Measurements from ENCODE around the gene SH3RF2.
"Not testable (repeated sequence)": the region's sequence is repeated elsewhere in the genome, so short reads cannot be mapped to it uniquely, and the experiment has no call there.

Gene SH3RF2

DNA sequence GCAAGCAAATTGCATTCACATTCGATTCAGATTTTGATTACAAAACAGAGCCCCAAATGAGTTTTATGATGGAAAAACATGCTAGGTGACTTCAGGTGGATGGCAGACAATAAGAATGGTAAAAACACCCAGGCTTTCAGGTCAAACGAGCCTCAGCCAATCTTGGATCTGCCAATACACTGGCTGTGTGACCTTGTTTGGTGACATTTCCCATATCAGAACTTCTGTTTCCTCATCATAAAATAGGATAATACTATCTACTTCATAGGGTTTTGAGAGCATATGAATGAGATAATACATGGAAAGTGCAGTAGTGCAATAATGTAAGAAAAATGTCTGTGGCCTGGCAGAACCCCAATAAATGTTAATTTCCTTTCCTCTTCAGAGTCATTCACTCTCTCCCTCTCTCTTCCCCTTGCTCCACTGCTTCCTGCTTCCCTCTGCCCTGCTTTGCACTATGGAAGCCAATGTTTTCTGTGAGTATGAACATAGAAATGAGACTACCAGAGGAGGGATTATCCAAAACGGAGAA is 54.7 kb downstream of the SH3RF2 start:
- H3K9ac ChIP-seq, result no peak overlapping the region
- no peak overlapping the region for H3K4me3 ChIP-seq (IDR thresholded peaks at IDR 0.05; ENCODE audit: insufficient read depth, low read depth, low read length)
- no peak overlapping the region for H3K4me2 ChIP-seq
- no peaks in the 10 kb centered on the region for H4K20me1 ChIP-seq (ENCODE audit: insufficient read depth)
- H3K36me3 ChIP-seq (ENCODE audit: insufficient read depth), result no peaks in the 10 kb centered on the region
- H3K79me2 ChIP-seq (ENCODE audit: insufficient read depth, low read depth), result no peaks in the 10 kb centered on the region
- no peak overlapping the region for H3K27ac ChIP-seq
- no peaks in the 10 kb centered on the region for H3K27me3 ChIP-seq (ENCODE audit: insufficient read depth, low read depth)
- H2AFZ ChIP-seq (ENCODE audit: low read depth), result no peak overlapping the region
- TF ChIP-seq, protein P1, sequence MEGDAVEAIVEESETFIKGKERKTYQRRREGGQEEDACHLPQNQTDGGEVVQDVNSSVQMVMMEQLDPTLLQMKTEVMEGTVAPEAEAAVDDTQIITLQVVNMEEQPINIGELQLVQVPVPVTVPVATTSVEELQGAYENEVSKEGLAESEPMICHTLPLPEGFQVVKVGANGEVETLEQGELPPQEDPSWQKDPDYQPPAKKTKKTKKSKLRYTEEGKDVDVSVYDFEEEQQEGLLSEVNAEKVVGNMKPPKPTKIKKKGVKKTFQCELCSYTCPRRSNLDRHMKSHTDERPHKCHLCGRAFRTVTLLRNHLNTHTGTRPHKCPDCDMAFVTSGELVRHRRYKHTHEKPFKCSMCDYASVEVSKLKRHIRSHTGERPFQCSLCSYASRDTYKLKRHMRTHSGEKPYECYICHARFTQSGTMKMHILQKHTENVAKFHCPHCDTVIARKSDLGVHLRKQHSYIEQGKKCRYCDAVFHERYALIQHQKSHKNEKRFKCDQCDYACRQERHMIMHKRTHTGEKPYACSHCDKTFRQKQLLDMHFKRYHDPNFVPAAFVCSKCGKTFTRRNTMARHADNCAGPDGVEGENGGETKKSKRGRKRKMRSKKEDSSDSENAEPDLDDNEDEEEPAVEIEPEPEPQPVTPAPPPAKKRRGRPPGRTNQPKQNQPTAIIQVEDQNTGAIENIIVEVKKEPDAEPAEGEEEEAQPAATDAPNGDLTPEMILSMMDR (conservative IDR thresholded peaks at IDR 0.05; ENCODE audit: low read depth, low read length), result no peak
- H3K4me1 ChIP-seq (ENCODE audit: low read depth, poor library complexity, severe bottlenecking), result no peaks in the 10 kb centered on the region

DNA sequence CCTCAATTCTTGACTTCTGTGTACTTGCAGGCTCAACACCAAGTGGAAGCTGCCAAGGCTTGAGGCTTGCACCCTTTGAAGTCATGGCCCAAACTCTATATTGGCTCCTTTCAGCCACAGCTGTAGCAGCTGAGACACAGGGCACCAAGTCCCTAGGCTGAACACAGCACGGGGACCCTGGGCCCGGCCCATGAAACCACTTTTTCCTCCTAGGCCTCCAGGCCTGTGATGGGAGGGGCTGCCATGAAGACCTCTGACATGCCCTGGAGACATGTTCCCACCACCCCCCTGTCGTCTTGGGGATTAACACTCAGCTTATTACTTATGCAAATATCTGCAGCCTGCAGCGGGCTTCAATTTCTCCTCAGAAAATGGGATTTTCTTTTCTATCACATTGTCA is 57.2 kb downstream of the SH3RF2 start:
- H3K4me2 ChIP-seq; H2AFZ ChIP-seq (ENCODE audit: low read depth); H3K27me3 ChIP-seq (ENCODE audit: insufficient read depth, low read depth); H4K20me1 ChIP-seq (ENCODE audit: insufficient read depth); H3K27ac ChIP-seq; H3K36me3 ChIP-seq (ENCODE audit: insufficient read depth); H3K79me2 ChIP-seq (ENCODE audit: insufficient read depth, low read depth); H3K4me1 ChIP-seq (ENCODE audit: low read depth, poor library complexity, severe bottlenecking); H3K9ac ChIP-seq; H3K4me3 ChIP-seq (IDR thresholded peaks at IDR 0.05; ENCODE audit: insufficient read depth, low read depth, low read length): not testable (repeated sequence)

DNA sequence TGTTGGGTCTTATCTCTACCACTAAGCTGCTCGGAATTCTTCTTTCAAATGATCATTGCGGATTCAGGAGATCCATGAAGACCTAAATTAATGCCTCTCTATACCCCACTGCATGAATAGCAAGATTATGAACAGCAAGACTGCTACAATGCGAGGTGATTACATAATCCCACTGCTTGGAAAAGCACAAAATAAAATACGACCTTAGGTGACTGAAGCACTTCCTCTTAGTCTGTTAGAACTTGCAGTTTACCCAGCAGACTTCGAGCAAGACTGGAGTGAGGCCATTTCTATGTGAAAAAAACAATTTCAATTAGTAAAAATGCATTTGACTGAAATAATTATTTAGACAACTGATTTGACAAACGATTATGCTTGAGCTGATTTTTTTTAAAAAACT is 59.8 kb downstream of the SH3RF2 start:
- H3K9ac ChIP-seq, result no peak overlapping the region
- no peaks in the 10 kb centered on the region for H3K36me3 ChIP-seq (ENCODE audit: insufficient read depth)
- no peak overlapping the region for H3K4me3 ChIP-seq (IDR thresholded peaks at IDR 0.05; ENCODE audit: insufficient read depth, low read depth, low read length)
- no peak overlapping the region for H3K27ac ChIP-seq
- H3K79me2 ChIP-seq (ENCODE audit: insufficient read depth, low read depth), result no peaks in the 10 kb centered on the region
- TF ChIP-seq, protein P1 (conservative IDR thresholded peaks at IDR 0.05; ENCODE audit: low read depth, low read length), result no peak
- no peak overlapping the region for H2AFZ ChIP-seq (ENCODE audit: low read depth)
- no peak overlapping the region for H3K4me2 ChIP-seq
- no peaks in the 10 kb centered on the region for H4K20me1 ChIP-seq (ENCODE audit: insufficient read depth)
- no peaks in the 10 kb centered on the region for H3K4me1 ChIP-seq (ENCODE audit: low read depth, poor library complexity, severe bottlenecking)
- no peaks in the 10 kb centered on the region for H3K27me3 ChIP-seq (ENCODE audit: insufficient read depth, low read depth)

DNA sequence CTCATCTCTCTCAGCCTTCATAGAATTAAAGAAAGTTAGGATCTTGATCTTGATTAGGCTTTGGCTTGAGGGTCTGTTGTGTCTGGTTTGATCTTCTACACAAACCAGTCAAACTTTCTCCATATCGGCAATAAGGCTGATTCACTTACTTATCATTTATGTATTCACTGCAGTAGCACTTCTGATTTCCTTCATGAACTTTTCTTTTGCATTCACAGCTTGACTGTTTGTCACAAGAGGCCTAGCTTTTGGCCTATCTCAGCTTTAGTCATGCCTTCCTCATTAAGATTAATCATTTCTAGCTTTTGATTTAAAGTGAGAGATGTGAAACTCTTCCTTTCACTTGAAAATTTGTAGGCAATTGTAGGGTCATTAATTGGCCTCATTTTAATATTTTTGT is 62.8 kb downstream of the SH3RF2 start:
- H3K36me3 ChIP-seq (ENCODE audit: insufficient read depth), result no peaks in the 10 kb centered on the region
- no peaks in the 10 kb centered on the region for H3K27me3 ChIP-seq (ENCODE audit: insufficient read depth, low read depth)
- no peaks in the 10 kb centered on the region for H3K79me2 ChIP-seq (ENCODE audit: insufficient read depth, low read depth)
- no peak overlapping the region for H2AFZ ChIP-seq (ENCODE audit: low read depth)
- H3K4me1 ChIP-seq (ENCODE audit: low read depth, poor library complexity, severe bottlenecking), result no peaks in the 10 kb centered on the region
- no peak overlapping the region for H3K4me3 ChIP-seq (IDR thresholded peaks at IDR 0.05; ENCODE audit: insufficient read depth, low read depth, low read length)
- TF ChIP-seq, protein P1 (conservative IDR thresholded peaks at IDR 0.05; ENCODE audit: low read depth, low read length), result no peak
- no peak overlapping the region for H3K4me2 ChIP-seq
- H3K9ac ChIP-seq, result no peak overlapping the region
- no peak overlapping the region for H3K27ac ChIP-seq
- no peaks in the 10 kb centered on the region for H4K20me1 ChIP-seq (ENCODE audit: insufficient read depth)

DNA sequence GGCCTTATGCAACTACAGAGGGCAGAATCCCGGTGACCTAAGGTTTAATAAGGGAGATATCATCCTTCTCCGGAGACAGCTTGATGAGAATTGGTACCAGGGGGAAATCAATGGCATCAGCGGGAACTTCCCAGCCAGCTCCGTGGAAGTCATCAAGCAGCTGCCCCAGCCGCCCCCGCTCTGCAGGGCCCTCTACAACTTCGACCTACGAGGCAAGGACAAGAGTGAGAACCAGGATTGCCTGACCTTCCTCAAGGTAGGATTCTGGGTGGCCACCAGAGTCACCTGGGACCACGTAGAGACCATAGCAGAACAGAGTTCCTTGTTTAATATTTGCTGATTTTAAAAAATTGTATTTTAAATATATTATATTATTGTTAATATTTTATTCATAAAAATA is 63.7 kb downstream of the SH3RF2 start:
- no peak overlapping the region for H2AFZ ChIP-seq (ENCODE audit: low read depth)

More for the DNA sequence above, 63.7 kb downstream of the SH3RF2 start:
- H3K4me2 ChIP-seq, result no peak overlapping the region
- no peaks in the 10 kb centered on the region for H3K79me2 ChIP-seq (ENCODE audit: insufficient read depth, low read depth)
- H3K4me3 ChIP-seq (IDR thresholded peaks at IDR 0.05; ENCODE audit: insufficient read depth, low read depth, low read length), result no peak overlapping the region
- H3K4me1 ChIP-seq (ENCODE audit: low read depth, poor library complexity, severe bottlenecking), result no peaks in the 10 kb centered on the region
- H3K27me3 ChIP-seq (ENCODE audit: insufficient read depth, low read depth), result no peaks in the 10 kb centered on the region
- no peak overlapping the region for H3K27ac ChIP-seq
- no peaks in the 10 kb centered on the region for H4K20me1 ChIP-seq (ENCODE audit: insufficient read depth)
- TF ChIP-seq, protein P1 (conservative IDR thresholded peaks at IDR 0.05; ENCODE audit: low read depth, low read length), result no peak
- no peaks in the 10 kb centered on the region for H3K36me3 ChIP-seq (ENCODE audit: insufficient read depth)
- H3K9ac ChIP-seq, result no peak overlapping the region

Measured in KMS-11 (cell line).